Lower lobe of right lung (tissue), 2 donors: ENCODE results near the gene ACTL7B. TPM values are rescaled to one million over a fixed set of nuclear protein-coding genes. Genes with fewer than 3 reads are reported as not detected.

Experiments
- ATAC-seq, 2 donors: fragments of 200-7000 bp; cut with Tn5 transposase; one replicate each; pipeline ENCODE4 v1.9.1; 2020 to 2022; ENCODE audit warnings: mild to moderate bottlenecking in 2 of 2, moderate library complexity in 2 of 2
- DNase-seq: peaks from one replicate; pipeline ENCODE4 v3.0.0-alpha.2; 2020
- H3K27ac ChIP-seq: fragments of 200-600 bp; one replicate; pipeline ENCODE4 v1.8.0; 2022
- H3K27me3 ChIP-seq: fragments of 200-600 bp; one replicate; pipeline ENCODE4 v1.8.0; 2022; ENCODE audit warnings: low read depth
- H3K36me3 ChIP-seq: fragments of 200-600 bp; one replicate; pipeline ENCODE4 v1.8.0; 2022; ENCODE audit warnings: mild to moderate bottlenecking
- H3K4me1 ChIP-seq: fragments of 200-600 bp; one replicate; pipeline ENCODE4 v1.8.0; 2022
- H3K4me3 ChIP-seq: fragments of 200-600 bp; one replicate; pipeline ENCODE4 v1.8.0; 2022; ENCODE audit warnings: mild to moderate bottlenecking
- H3K9me3 ChIP-seq: fragments of 200-600 bp; one replicate; pipeline ENCODE4 v1.8.0; 2022
- intact Hi-C: fragments of 100-400 bp; cut with DNase I; formaldehyde crosslinking; loops from one replicate; pipeline ENCODE4 v1.11.0; 2022
- total RNA-seq: library from RNA; stranded (reverse); fragmentation: NEBNext Ultra II Directional; extraction: Animal tissue kit (Norgen Biotek cat#: 25700); gene quantifications from one replicate; pipeline ENCODE4 v1.2.1, GENCODE V29; 2021
- TF ChIP-seq, protein P1 (sequence below): fragments of 200-600 bp; IDR thresholded peaks from one replicate; pipeline ENCODE4 v1.8.0; 2022; ENCODE audit warnings: antibody characterized with exemption, mild to moderate bottlenecking
- donor health status: DM: no; HTN: yes; CAD: no; lungs with severe emphysema.

The ACTL7B gene
- total RNA-seq, 1 donor from 2014 or later = not detected

DNA sequence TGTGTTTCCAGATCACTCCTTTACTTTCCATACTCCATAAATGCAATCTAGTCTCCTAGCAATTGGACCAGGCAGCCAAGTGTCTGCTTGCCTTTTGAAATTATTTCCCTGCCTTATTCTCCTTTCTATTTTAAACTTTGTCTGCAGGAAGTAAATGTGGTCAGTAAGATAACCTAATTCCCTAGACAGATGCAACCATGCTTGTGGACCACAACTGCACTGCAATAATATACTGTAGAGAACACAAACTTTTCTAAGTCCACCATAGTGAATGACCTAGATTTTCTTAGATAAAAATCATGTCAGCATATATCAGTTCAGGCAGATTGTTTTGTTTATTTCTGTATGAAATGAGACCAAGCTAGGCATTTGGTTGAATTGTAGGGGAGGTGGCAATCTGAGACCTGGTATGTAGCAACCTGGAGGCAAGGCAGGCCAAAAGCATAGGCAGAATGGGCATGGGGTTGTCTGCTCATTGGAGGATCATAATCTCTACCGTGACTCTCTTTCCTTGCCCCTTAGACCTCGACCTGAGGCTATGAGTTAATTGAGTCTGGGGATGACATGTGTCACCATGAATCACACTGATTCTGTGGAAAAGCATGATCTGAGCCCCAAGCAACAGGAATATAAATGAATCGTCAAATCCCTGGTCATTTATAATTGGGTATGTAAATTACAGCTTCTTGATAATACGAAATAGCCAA lies 20.7 kb downstream of the ACTL7B start:
- H3K4me1 ChIP-seq = no peaks in the 10 kb centered on the region
- H3K4me3 ChIP-seq = no peak overlapping the region
- no peak for ATAC-seq
- intact Hi-C loops = no loop called here
- no peak for DNase-seq
- no peak overlapping the region for H3K27ac ChIP-seq
- no peaks in the 10 kb centered on the region for H3K9me3 ChIP-seq
- H3K36me3 ChIP-seq = no peaks in the 10 kb centered on the region
- TF ChIP-seq, protein P1, sequence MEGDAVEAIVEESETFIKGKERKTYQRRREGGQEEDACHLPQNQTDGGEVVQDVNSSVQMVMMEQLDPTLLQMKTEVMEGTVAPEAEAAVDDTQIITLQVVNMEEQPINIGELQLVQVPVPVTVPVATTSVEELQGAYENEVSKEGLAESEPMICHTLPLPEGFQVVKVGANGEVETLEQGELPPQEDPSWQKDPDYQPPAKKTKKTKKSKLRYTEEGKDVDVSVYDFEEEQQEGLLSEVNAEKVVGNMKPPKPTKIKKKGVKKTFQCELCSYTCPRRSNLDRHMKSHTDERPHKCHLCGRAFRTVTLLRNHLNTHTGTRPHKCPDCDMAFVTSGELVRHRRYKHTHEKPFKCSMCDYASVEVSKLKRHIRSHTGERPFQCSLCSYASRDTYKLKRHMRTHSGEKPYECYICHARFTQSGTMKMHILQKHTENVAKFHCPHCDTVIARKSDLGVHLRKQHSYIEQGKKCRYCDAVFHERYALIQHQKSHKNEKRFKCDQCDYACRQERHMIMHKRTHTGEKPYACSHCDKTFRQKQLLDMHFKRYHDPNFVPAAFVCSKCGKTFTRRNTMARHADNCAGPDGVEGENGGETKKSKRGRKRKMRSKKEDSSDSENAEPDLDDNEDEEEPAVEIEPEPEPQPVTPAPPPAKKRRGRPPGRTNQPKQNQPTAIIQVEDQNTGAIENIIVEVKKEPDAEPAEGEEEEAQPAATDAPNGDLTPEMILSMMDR = no peak
- no peaks in the 10 kb centered on the region for H3K27me3 ChIP-seq

DNA sequence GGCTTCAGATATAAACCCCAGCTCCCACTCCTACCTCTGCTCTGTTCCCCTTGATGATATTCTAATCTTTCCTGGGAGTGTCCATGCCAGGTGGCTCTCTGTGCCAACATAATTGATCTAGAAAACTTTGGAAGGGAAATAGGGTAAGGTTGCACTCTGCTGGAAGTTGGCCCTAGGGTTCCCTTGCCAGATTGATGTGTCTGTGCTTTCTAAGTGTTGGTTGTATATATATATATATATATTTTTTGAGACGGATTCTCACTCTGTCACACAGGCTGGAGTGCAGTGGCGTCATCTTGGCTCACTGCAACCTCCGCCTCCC lies 23.6 kb downstream of the ACTL7B start:
- TF ChIP-seq, protein P1 = no peak
- intact Hi-C loops = no loop called here
- Histone ChIP-seq H3K27ac (no peak overlapping the region), H3K9me3 (no peaks in the 10 kb centered on the region), H3K4me3 (no peak overlapping the region), H3K36me3 (no peaks in the 10 kb centered on the region), H3K27me3 (no peaks in the 10 kb centered on the region), H3K4me1 (no peaks in the 10 kb centered on the region)
- DNase-seq = no peak
- no peak for ATAC-seq

DNA sequence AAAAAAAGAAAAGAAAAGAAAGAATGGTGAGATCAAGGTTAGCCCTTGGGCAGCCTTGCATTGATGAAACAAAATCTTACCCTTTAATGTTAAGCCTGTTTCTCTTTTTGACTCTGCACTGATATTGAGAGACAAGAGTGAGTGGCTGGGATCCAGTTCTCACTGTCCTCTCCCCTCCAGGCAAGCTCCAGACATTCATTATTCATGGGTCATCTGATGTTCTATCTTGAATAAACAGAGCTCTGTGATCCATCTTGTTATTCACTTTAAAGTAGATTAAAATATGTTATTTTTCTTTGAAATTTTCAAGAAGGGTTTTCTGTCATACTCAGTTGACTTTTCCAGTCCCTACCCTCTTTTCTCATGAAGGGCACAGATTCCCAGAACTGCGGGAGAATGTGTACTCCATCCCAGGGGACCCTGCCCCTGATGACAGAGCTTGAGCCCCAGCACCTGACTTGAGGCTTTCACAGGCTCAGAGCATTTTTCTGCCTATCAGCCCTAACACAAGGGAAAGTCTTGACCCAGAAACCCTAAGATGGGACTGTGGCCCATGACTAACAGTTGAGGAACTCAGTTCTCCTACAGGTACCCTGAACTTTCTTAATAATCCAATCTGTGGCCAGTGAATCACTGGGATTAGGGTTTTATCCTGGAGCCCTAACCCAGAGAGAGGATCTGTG lies 24.1 kb downstream of the ACTL7B start:
- TF ChIP-seq, protein P1 = no peak
- intact Hi-C loops = no loop called here
- Histone ChIP-seq H3K36me3 (no peaks in the 10 kb centered on the region), H3K9me3 (no peaks in the 10 kb centered on the region), H3K27me3 (no peaks in the 10 kb centered on the region), H3K4me3 (no peak overlapping the region), H3K4me1 (no peaks in the 10 kb centered on the region), H3K27ac (no peak overlapping the region)
- DNase-seq = no peak
- ATAC-seq = no peak

DNA sequence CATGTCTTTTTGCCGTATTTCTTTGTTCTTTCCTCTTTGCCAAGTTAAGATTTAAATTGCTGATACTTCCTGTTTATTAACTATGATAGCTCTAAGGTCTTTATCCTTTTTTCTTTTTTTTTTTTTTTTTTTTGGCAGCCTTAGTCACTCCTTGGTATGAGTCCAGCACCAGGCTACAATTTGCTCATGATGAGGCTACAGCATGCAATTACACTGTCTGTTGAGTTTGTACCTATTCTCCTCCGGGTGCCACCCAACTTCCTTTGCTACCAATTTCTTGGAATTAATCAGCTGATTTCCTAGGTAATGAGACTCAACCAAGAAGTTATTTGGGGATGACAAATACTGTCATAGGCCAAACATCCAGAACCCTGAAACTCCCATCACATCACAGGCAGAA lies 25.5 kb downstream of the ACTL7B start:
- H3K9me3 ChIP-seq = no peaks in the 10 kb centered on the region
- no peak overlapping the region for H3K4me3 ChIP-seq
- H3K27ac ChIP-seq = no peak overlapping the region
- intact Hi-C loops = no loop called here
- ATAC-seq (no peak), DNase-seq (no peak)
- H3K27me3 ChIP-seq = no peaks in the 10 kb centered on the region
- no peaks in the 10 kb centered on the region for H3K36me3 ChIP-seq
- TF ChIP-seq, protein P1 = no peak
- no peaks in the 10 kb centered on the region for H3K4me1 ChIP-seq

DNA sequence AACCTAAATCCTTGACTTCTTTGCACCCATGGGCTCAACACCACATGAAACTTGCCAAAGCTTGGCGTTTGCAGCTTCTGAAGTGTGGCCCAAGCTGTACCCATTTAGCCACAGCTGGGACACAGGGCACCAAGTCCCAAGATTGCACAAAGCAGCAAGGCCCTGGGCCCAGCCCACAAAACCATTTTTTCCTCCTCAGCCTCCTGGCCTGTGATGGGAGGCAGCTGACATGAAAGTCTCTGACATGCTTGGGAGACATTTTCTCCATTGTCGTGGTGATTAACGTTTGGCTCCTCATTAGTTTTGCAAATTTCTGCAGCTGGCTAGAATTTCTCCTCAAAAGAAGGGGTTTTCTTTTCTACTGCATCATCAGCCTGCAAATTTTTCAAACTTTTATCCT lies 32.0 kb downstream of the ACTL7B start:
- DNase-seq (no peak), ATAC-seq (no peak)
- H3K27me3 ChIP-seq = no peaks in the 10 kb centered on the region
- TF ChIP-seq, protein P1 = no peak
- H3K4me3 ChIP-seq = no peak overlapping the region
- H3K36me3 ChIP-seq = no peaks in the 10 kb centered on the region
- peaks cover 5% of the 10 kb centered on the region for H3K9me3 ChIP-seq
- H3K27ac ChIP-seq = no peak overlapping the region
- intact Hi-C loops = no loop called here
- no peaks in the 10 kb centered on the region for H3K4me1 ChIP-seq
